ENCODE data around the gene VPS35L.

DNA sequence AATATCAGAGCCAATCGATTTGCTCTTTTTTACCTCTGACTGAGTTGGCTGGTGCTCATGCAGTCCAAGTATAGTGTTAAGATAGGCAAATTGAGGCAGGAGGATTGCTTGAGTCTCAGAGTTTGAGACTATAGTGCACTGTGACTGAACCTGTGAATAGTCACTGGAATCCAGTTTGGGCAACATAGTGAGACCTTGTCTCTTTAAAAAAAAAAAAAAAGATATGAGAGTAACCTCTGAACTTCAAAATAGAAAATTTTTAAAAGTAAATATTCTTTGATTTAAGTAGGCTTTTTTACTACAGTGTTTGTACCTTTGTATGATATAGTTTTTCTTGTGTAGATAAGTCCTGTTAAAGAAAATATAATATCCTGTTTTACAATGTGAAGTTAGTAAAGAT lies 28.3 kb upstream of the VPS35L start:
- TF ChIP-seq POLR2A (IDR thresholded peaks at IDR 0.05; ENCODE audit: low read depth, low read length) (no peak), BHLHE40 (IDR thresholded peaks at IDR 0.05; ENCODE audit: borderline replicate concordance in 1 of 2, low read depth in 2 of 2, low read length in 1 of 2) (no peak), JUND (IDR thresholded peaks at IDR 0.05; ENCODE audit: low read depth, low read length) (no peak), SMC3 (IDR thresholded peaks at IDR 0.05; ENCODE audit: borderline replicate concordance, low read length) (no peak), NBN (IDR thresholded peaks at IDR 0.05) (no peak), CREB1 (IDR thresholded peaks at IDR 0.05; ENCODE audit: low read depth) (no peak), JUNB (IDR thresholded peaks at IDR 0.05) (no peak), IKZF1 (conservative IDR thresholded peaks at IDR 0.05) (no peak), EGR1 (IDR thresholded peaks at IDR 0.05; ENCODE audit: borderline replicate concordance in 1 of 2, low read depth in 2 of 2, low read length in 2 of 2) (no peak)
- TF ChIP-seq, protein P1, sequence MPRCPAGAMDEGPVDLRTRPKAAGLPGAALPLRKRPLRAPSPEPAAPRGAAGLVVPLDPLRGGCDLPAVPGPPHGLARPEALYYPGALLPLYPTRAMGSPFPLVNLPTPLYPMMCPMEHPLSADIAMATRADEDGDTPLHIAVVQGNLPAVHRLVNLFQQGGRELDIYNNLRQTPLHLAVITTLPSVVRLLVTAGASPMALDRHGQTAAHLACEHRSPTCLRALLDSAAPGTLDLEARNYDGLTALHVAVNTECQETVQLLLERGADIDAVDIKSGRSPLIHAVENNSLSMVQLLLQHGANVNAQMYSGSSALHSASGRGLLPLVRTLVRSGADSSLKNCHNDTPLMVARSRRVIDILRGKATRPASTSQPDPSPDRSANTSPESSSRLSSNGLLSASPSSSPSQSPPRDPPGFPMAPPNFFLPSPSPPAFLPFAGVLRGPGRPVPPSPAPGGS (IDR thresholded peaks at IDR 0.05; ENCODE audit: borderline replicate concordance, insufficient read depth, low read depth, low read length, poor library complexity, severe bottlenecking): no peak
- TF ChIP-seq, protein P2, sequence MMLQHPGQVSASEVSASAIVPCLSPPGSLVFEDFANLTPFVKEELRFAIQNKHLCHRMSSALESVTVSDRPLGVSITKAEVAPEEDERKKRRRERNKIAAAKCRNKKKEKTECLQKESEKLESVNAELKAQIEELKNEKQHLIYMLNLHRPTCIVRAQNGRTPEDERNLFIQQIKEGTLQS (IDR thresholded peaks at IDR 0.05; ENCODE audit: borderline replicate concordance, extremely low read depth, low read depth, low read length): no peak
- TF ChIP-seq, protein P3, sequence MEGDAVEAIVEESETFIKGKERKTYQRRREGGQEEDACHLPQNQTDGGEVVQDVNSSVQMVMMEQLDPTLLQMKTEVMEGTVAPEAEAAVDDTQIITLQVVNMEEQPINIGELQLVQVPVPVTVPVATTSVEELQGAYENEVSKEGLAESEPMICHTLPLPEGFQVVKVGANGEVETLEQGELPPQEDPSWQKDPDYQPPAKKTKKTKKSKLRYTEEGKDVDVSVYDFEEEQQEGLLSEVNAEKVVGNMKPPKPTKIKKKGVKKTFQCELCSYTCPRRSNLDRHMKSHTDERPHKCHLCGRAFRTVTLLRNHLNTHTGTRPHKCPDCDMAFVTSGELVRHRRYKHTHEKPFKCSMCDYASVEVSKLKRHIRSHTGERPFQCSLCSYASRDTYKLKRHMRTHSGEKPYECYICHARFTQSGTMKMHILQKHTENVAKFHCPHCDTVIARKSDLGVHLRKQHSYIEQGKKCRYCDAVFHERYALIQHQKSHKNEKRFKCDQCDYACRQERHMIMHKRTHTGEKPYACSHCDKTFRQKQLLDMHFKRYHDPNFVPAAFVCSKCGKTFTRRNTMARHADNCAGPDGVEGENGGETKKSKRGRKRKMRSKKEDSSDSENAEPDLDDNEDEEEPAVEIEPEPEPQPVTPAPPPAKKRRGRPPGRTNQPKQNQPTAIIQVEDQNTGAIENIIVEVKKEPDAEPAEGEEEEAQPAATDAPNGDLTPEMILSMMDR (IDR thresholded peaks at IDR 0.05 in 2 of 3, conservative IDR thresholded peaks at IDR 0.05 in 1 of 3; ENCODE audit: control insufficient read depth in 2 of 3, extremely low read depth in 1 of 3, insufficient read depth in 1 of 3, low read depth in 3 of 3, low read length in 3 of 3): no peak
